Measurements from ENCODE around the gene MINK1.

MINK1 gene

DNA sequence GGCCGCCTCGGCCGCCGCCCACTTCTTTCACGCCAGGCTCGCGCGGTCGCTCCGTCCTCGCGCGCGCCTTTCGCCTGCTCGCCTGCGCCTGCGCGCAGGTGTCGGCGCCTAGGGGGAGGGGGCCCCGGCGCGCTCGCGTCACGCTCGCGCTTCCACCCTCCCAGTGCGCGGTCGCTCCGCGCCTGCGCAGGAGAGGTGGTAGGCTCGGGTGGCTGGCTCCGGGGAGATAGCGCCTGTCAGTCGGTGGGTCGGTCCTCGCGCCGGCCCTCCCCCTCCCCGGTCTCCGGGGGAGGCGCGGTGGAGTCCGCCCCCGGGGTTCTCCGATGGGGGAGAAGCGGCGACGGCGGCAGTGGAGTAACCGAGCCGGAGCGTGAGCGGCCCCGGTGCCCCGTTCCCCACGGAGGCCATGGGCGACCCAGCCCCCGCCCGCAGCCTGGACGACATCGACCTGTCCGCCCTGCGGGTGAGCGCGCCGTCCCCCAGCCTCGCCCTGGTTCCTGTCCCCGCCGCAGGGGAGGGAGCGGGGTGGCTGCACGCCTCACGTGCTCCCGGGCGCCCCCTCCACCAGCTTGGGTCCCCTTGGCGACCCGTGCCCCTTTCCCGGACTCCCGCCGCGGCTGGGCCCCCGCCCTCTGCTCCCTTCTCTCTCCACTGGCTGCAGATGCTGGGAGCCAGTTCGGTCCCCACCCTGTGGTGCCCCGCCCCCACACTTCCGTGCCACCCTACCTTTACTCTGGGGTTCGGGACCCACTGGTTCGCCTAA is at the start of gene MINK1:
Gene MINK1 (plus strand): TSS at position 163 of the 763 bp plus-strand sequence. CDS start 244 bp downstream, at position 407.
- DNase-seq (ENCODE audit: low read depth, low spot score), result peak; percentile 60
- peak within 1 kb of the TSS; percentile 86 for H3K27ac ChIP-seq

DNA sequence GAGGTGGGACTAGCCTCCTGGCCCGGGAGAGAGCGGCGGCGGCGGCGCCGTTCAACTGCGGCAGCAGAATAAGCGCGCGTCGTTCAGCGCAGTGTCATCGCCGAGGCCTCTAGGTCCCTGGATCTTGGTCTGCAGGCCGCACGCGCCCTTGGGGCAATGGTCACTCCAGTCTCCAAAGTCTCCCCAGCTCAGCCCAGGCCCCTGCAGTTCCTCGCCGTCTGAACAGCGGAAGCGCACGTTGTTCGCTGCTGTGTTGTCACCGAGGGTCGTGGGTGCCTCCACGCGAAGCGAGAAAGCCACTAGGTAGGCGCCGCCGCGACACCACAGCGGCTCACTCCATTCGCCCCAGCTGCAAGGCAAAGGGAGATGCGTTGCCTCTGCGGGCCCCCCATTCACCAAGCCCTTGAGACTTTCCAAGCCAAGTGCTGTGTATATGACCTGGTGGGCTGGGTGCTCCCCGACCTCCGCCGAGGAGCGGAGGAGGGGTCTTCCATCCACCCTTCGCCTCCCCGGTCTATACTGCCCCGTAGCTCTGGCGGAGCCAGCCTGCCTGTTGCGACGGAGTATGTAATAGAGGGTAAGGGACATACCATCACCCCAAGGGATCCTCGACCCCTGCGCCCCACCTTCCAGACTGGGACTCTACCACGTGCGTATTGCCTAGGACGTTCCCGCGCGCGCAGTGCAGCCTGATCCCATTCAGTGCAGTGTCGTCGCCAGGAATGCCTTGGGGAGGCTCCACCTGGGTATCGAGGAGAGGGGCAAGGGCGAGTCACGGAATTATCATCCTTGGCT is 47.6 kb upstream of the MINK1 start:
- no peak overlapping the region for H3K27ac ChIP-seq
- no peak for DNase-seq (ENCODE audit: low read depth, low spot score)

DNA sequence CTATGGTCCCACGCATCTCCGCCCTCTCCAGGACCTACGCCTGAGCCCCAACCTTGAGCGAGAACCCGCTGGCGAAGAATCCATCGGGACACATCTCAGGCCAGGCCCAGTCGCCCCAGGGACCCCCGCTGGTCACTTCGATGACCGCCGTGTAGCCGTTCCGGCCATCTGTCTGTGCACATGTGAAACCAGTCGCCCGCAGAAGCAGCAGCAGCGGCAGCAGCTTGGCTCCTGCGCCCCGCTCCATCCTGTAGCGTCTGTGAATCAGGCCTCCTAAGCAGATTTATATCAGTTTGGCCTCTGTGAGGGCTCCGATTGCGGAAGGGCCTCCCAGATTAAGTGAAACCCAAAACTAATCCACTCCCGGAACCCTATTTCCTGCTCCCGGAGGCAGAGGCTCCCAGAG is 47.0 kb upstream of the MINK1 start, which contains the start of gene VMO1:
Gene VMO1 (minus strand): TSS at position 259 of the 406 bp plus-strand sequence. CDS start 12 bp downstream, at position 247.
- no peak for DNase-seq (ENCODE audit: low read depth, low spot score)
- no peak within 1 kb of the TSS for H3K27ac ChIP-seq

DNA sequence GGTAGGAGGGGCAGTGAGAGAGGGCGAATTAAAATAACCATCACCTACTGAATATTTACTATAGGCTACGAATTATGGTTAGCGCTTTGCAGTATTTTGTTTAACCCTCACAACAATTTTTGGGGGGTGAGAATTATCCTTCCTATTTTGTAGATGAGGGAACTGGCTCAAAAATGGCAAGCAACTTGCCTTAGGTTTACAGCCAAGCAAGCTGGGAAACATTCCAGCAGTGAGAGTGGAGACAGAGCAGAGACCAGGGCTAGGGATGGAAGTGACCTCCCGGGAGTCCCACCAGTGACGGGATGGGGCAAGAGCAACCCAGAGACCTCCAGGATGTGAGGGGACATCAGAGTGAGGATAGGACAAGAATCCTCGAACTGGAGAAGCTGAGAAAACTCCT is 46.6 kb upstream of the MINK1 start:
- no peak overlapping the region for H3K27ac ChIP-seq
- no peak for DNase-seq (ENCODE audit: low read depth, low spot score)

DNA sequence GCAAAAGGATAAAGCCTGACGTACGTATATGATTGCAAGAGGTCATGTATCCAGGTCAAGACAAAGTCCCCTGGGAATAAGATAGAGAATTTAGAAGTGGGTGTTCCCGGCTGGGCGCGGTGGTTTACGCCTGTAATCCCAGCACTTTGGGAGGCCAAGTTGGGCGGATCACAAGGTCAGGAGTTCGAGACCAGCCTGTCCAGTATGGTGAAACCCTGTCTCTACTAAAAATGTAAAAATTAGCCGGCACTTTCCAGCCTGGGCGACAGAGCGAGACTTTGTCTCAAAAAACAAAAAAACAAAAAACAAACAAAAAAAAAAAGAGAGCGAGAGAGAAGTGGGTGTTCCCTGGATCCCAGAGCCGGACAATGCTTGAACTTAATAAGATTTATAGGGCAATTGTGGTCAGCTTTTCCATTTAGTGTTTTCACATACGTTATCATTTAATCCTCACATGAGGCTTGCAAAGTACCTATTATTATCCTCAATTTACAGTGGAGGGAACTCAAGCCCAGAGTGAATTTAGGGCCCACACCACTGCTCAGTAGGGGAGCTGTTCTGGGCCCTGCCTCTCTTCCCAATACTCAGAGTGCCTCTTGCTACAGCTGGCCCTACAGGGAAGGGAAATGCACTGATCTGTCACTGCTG is 44.9 kb upstream of the MINK1 start:
- no peak for DNase-seq (ENCODE audit: low read depth, low spot score)
- H3K27ac ChIP-seq, result no peak overlapping the region

DNA sequence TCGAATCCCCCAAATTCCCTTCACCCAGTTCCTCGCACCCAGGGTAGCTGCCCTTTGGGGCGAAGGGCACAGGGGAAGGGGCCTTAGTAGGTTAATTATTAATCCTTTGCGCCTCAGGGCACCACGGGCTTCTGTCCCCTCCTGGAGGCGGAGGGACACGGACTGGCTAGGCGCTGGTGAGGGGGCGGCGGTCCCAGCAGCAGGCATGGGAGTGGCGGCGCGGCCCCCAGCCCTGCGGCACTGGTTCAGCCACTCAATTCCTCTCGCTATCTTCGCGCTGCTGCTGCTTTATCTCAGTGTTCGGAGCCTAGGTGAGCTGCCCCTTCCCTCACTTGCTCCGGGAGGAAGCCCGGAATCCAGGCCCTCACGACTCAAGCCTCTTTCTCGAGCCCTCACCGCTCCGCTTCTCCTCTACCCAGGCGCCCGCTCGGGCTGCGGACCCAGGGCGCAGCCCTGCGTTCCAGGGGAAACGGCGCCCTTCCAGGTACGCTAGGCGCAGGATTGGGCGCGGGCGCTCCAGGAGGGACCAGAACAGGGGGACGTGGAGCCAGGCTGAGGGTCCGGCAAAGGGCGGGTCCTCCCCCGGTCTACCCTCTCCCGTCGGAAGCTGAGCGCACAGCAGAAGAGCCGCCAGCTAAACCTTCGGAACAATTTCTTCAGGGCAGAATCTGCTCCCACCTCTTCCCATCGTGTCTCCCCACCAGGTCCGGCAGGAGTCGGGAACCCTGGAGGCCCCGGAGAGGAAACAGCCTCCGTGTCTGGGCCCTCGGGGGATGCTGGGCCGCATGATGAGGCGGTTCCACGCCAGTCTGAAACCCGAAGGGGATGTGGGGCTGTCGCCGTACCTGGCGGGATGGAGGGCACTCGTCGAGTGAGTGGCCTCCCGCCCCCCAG is 44.1 kb upstream of the MINK1 start, which contains the start of gene GLTPD2:
Gene GLTPD2 (plus strand): TSS at position 158 of the 894 bp plus-strand sequence. CDS start 48 bp downstream, at position 206.
- peak within 1 kb of the TSS; percentile 96 for H3K27ac ChIP-seq
- no peak for DNase-seq (ENCODE audit: low read depth, low spot score)

DNA sequence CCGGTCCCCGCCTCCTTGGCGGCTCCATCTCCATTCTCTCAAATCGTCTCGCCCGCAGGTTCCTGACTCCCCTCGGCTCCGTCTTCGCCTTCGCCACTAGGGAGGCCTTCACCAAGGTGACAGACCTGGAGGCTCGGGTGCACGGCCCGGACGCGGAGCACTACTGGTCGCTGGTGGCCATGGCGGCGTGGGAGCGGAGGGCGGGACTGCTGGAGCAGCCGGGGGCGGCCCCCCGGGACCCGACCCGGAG is 43.5 kb upstream of the MINK1 start:
- H3K27ac ChIP-seq, result peak overlapping the region; percentile 96
- DNase-seq (ENCODE audit: low read depth, low spot score), result no peak

DNA sequence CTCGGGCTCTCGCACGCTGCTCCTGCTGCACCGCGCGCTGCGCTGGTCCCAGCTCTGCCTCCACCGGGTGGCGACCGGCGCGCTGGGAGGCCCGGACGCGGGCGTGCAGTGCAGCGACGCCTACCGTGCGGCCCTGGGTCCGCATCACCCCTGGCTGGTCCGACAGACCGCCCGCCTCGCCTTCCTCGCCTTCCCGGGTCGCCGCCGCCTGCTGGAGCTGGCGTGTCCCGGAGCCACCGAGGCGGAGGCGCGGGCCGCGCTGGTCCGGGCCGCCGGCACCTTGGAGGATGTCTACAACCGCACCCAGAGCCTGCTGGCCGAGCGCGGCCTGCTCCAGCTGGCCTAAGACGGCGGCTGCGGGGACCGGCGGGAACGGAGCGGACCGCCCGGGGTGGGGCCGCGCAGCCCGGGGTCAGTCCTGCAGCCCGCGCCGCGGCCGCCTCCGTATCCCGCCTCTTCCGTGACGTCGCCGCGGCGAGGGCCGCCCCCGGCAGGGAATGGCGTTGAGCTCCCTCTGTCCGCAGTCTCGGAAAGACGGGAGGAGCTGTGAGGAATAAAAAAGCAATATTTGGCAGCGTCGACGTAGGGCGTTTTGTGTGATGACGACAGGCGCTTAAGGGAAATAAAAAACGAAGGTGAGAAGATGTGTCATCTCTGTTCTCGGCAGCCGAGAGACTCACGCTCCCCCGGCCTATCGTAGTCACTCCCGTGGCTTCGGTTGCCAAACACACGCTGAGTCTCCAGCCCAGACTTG is 43.0 kb upstream of the MINK1 start:
- peak; percentile 95 for DNase-seq (ENCODE audit: low read depth, low spot score)
- H3K27ac ChIP-seq, result peak overlapping the region; percentile 96

DNA sequence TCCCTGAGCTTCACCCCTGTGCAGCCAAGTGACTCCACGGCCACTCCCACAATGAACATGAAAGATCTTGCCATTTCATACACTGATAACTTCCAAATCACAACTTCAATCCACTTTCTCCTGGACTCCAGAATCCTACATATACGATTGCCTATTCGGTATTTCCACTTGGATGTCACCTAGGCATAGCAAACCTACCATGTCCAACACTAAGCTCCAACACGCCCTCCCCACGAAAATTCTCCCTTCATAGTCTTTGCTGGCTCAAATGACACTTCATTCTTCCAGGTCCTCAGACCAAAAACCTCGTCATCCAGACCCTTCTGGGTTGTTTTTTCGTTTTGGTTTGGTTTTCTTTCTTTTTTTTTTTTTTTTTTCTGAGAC is 42.4 kb upstream of the MINK1 start:
- H3K27ac ChIP-seq, result peak overlapping the region; percentile 96
- no peak for DNase-seq (ENCODE audit: low read depth, low spot score)

DNA sequence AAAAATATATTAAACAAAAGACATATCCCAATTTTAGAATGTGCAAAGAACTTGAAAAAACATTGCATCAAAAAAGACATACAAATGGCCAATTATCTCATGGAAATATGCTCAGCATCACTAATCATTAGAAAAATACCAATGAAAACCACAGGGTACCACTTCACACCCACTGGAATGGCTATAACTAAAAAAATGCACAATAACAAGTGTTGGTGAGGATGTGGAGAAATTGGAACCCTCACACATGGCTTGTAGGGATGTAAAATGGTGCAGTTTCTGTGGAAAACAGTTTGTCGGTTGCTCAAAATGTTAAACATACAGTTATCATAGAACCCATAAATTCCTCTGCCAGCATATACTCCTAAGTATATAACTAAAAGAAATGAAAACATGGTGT is 38.0 kb upstream of the MINK1 start:
- DNase-seq (ENCODE audit: low read depth, low spot score), result no peak
- peak overlapping the region; percentile 61 for H3K27ac ChIP-seq

DNA sequence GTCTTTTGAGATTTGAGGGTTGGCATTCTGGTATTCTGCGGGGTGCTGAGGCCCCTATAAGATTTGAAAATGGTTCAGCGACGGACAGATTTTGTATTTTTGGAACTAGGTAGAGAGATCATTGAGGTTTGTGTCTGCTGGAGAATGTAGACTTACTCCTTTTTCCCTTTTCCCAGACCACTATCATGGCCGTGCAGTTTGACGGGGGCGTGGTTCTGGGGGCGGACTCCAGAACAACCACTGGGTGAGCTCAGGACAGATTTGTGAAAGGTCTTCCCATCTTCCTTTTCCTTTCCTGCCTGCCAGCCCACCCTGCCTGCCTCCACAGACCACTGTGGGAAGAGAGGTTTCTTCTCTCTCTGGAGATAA is 36.6 kb upstream of the MINK1 start:
- peak overlapping the region; percentile 61 for H3K27ac ChIP-seq
- no peak for DNase-seq (ENCODE audit: low read depth, low spot score)

DNA sequence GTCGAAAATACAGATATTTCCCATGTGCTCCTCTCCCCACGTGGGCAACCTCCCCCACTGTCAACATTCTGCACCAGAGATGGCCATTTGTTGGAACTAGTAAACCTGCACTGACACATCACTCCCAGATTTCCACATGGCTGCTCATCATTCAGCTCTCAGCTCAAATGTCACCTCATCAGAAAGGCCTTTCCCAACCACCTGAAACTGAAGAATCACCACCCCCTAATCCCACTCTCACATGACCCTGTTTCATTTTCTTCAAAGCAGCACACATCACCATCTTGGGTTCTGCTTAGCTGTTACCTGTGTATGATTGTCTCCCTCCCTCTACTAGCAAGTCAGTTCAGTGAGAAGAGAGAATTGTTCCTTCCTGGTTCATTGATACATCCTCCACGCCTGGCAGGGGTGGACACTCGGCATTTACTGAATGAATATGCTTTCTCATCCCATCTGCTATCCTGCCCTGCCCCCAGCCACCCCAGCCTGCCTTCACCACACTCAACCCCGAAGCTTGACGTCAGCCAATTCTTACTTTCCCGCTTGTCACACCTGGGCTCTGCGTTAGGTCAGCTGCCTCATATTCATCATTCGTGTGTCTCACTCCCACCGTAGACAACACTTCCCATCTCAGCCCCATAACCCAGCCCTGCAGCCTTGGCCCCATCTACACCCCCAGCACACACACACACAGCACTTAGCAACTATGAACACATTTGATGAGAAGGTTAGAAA is 32.5 kb upstream of the MINK1 start:
- no peak overlapping the region for H3K27ac ChIP-seq
- DNase-seq (ENCODE audit: low read depth, low spot score), result no peak

DNA sequence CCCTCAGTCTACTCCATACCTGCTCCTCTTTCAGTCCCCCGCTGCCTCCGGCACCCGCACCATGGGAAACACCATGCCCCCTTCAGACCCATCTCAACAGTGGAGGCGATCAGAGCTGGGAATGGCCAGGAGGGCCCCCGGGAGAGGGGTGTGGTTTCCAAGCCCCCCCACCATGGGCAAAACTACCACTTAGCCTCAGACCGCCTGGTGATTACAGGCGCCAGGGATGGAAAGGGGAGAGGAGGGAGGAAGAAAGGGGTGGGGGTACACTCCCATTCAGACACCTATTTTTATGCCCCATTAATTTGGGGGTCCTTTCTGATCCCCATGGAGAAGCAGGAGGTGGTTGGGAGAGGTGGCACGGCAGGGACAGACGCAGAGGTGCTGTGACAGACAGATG is 30.9 kb upstream of the MINK1 start, which contains the start of gene C17orf114:
Gene C17orf114 (minus strand): TSS at position 101 of the 400 bp plus-strand sequence.
- no peak within 1 kb of the TSS for H3K27ac ChIP-seq
- DNase-seq (ENCODE audit: low read depth, low spot score), result no peak

DNA sequence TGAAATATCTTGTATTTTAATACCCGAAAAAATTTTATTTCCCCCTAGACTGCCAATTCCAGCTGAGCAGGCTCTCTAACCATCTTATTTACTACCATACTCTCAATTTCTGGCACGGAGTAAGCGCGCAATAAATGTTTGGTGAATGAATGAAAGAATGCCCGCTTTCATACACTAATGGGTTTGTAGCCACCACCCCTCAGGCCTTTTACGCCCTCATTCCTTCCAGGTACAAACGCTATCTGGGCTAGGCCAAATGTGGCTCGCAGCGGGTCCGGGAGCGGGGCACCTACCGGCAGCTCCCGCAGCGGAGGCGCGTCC is 26.7 kb upstream of the MINK1 start:
- peak overlapping the region; percentile 38 for H3K27ac ChIP-seq
- DNase-seq (ENCODE audit: low read depth, low spot score), result no peak

DNA sequence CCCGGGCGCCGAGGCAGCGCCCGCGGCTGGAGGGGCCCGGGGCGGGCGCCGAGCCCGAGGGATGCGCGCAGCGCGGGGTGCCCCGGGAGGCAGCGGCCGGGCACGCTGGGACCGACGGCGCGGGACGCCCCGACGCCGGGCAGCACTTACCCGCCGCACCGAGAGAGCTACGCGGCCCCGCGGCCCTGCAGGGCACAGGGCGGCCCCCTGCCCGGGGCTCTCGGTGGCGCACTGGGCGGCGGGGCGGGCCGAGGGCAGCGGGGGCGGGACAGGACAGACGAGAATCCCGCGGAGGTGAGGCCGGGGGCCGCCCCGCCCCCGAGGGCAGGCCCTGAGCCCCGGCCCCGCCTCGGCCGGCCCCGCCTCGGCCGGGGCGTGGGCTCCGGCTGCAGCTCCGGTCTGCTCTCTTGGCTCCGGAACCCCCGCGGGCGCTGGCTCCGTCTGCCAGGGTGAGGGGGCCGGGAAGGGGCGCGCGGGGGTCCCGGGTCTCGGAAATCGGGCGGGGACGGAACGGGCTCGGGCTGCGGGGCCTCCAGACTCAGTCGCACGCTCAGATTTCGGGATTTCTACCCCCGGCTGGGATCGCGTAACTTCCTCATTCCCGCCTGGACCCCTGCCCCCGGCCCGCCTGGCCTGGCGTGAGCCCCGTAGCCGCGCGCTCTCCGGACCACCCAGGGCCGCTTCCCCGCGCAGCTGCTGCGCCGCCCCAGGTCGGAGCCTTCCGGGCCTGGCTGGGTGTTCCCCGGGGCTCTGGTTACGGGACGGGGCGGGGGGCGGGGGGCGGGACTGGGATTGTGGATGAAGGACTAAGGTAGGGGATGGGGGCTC is 26.1 kb upstream of the MINK1 start, which contains the start of gene PLD2:
Gene PLD2 (plus strand): TSS at position 376 of the 828 bp plus-strand sequence. CDS start 621 bp downstream, outside the sequence.
- H3K27ac ChIP-seq, result peak within 1 kb of the TSS; percentile 38
- DNase-seq (ENCODE audit: low read depth, low spot score), result no peak

DNA sequence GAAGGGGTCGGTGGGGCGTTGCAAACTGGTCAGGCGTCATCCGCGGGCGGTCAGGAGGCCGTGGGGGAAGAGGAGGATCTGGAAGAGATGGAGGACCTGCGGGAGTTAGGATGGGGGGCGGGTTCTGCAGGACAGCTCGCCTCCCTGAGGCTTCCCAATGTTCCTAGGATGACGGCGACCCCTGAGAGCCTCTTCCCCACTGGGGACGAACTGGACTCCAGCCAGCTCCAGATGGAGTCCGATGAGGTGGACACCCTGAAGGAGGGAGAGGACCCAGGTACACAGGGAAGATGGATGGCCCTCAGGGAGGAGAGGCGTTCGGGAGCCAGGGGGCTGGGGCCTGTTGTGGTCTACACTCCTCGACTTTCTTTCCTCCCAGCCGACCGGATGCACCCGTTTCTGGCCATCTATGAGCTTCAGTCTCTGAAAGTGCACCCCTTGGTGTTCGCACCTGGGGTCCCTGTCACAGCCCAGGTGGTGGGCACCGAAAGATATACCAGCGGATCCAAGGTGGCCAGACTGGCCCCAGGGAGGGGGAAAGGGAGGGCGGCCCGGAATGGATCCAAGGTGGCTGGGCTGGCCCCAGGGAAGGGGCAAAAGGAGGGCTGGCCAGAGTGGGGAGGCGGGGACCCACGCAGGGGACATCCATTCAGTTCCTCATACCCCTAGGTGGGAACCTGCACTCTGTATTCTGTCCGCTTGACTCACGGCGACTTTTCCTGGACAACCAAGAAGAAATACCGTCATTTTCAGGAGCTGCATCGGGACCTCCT is 25.3 kb upstream of the MINK1 start:
- DNase-seq (ENCODE audit: low read depth, low spot score), result no peak
- peak overlapping the region; percentile 38 for H3K27ac ChIP-seq

DNA sequence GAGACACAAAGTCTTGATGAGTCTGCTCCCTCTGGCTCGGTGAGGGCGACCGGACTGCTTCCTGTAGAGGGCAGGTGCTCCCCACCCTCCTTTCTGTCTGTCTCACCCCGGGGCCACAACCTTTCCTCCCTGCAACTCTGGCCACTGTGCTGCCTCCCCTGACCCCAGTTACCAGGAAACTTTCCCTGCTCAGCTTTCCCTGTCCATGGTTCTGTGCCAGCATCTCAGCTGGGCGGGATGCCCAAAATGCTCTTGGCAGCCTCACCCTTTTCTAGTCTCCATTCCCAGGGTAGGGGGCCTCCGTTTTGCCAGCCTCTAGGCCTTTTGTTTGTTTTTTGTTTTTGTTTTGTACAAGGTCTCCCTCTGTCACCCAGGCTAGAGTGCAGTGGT is 24.8 kb upstream of the MINK1 start:
- H3K27ac ChIP-seq, result no peak overlapping the region
- no peak for DNase-seq (ENCODE audit: low read depth, low spot score)
